H1 (cell line): ENCODE data around the gene NUP210. TPM values are rescaled to one million over a fixed set of nuclear protein-coding genes. Genes with fewer than 3 reads are reported as not detected.

Experiments
- CTCF ChIA-PET: fragments of 300-600 bp; sonication (Branson Sonifier 250); formaldehyde crosslinking; loops from one replicate; lab custom pipeline; 2021; ENCODE audit not compliant: partially characterized antibody; lab: Charles Lee
- POLR2A ChIA-PET: fragments of 300-600 bp; sonication (Branson Sonifier 250); formaldehyde crosslinking; loops from one replicate; lab custom pipeline; 2021; ENCODE audit warnings: inconsistent platforms; ENCODE audit not compliant: partially characterized antibody; lab: Charles Lee
- DNase-seq, 2 experiments: peaks; one replicate each; pipeline versions ENCODE4 v3.0.0 to v3.0.0-alpha.2; 2010 to 2022; ENCODE audit warnings: low spot score in 2 of 2, low read depth in 1 of 2, mixed read lengths in 1 of 2
- FAIRE-seq: peaks from 2 replicates; lab custom pipeline; 2011; peaks lifted over from hg19 to GRCh38; lab: Jason Lieb, UNC
- H2AFZ ChIP-seq: 2 replicates; pipeline ENCODE4 v1.8.1; 2012; ENCODE audit warnings: low read length, inconsistent platforms
- H2AK5ac ChIP-seq: 2 replicates; pipeline ENCODE4 v1.6.1; 2013; ENCODE audit warnings: low read depth, low read length
- H2BK120ac ChIP-seq: replicated peaks from 2 replicates; pipeline ENCODE3; 2013; ENCODE audit warnings: low read depth, low read length, inconsistent platforms
- H2BK12ac ChIP-seq: 2 replicates; pipeline ENCODE4 v1.6.1; 2013; ENCODE audit warnings: low read depth, low read length
- H2BK15ac ChIP-seq: 2 replicates; pipeline ENCODE4 v1.6.1; 2013; ENCODE audit warnings: low read length
- H2BK20ac ChIP-seq: 2 replicates; pipeline ENCODE4 v1.6.1; 2013; ENCODE audit warnings: low read length
- H2BK5ac ChIP-seq: 2 replicates; pipeline ENCODE4 v1.6.1; 2013; ENCODE audit warnings: low read depth, low read length
- H3K14ac ChIP-seq: 2 replicates; pipeline ENCODE4 v1.6.1; 2013; ENCODE audit warnings: inconsistent platforms; ENCODE audit not compliant: insufficient read length
- H3K18ac ChIP-seq: 2 replicates; pipeline ENCODE4 v1.6.1; 2013; ENCODE audit warnings: low read length; ENCODE audit errors: extremely low read depth
- H3K23ac ChIP-seq: 2 replicates; pipeline ENCODE4 v1.6.1; 2013; ENCODE audit warnings: inconsistent platforms; ENCODE audit not compliant: insufficient read length
- H3K23me2 ChIP-seq: 2 replicates; pipeline ENCODE4 v1.6.1; 2013; ENCODE audit warnings: low read depth, low read length
- H3K27ac ChIP-seq: 2 replicates; pipeline ENCODE4 v1.6.1; 2011; ENCODE audit warnings: low read depth, low read length, inconsistent platforms
- H3K27me3 ChIP-seq, 4 experiments: replicated peaks in 1 of 4; 1 replicate in 1 of 4; 2 replicates in 3 of 4; pipeline versions ENCODE4 v1.6.1 to v1.8.1; 2011 to 2013; ENCODE audit warnings: low read length in 3 of 4, mild to moderate bottlenecking in 3 of 4, inconsistent platforms in 2 of 4, mixed read lengths in 2 of 4, moderate library complexity in 1 of 4; ENCODE audit not compliant: control insufficient read depth in 3 of 4, insufficient read depth in 3 of 4; ENCODE audit errors: extremely low read depth in 1 of 4
- H3K36me3 ChIP-seq, 4 experiments: 2 replicates each; pipeline versions ENCODE4 v1.6.1 to v1.8.1; 2011 to 2013; ENCODE audit warnings: mild to moderate bottlenecking in 4 of 4, low read length in 3 of 4, moderate library complexity in 2 of 4, control low read depth in 1 of 4, inconsistent platforms in 1 of 4; ENCODE audit not compliant: insufficient read depth in 4 of 4, control insufficient read depth in 2 of 4
- H3K4ac ChIP-seq: replicated peaks from 2 replicates; pipeline ENCODE3; 2013; ENCODE audit warnings: low read length, low read depth, mixed read lengths, inconsistent platforms; ENCODE audit not compliant: insufficient read length
- H3K4me1 ChIP-seq, 4 experiments: replicated peaks in 1 of 4; 1 replicate in 1 of 4; 2 replicates in 3 of 4; pipeline versions ENCODE4 v1.6.1 to v1.8.1; 2011 to 2013; ENCODE audit warnings: low read length in 3 of 4, inconsistent platforms in 2 of 4, mixed read lengths in 1 of 4; ENCODE audit not compliant: insufficient read depth in 4 of 4, control insufficient read depth in 3 of 4
- H3K4me2 ChIP-seq, 2 experiments: 2 replicates each; pipeline versions ENCODE4 v1.6.1 to v1.8.1; 2011 to 2013; ENCODE audit warnings: low read depth in 2 of 2, low read length in 2 of 2, control low read depth in 1 of 2, inconsistent platforms in 1 of 2, mild to moderate bottlenecking in 1 of 2; ENCODE audit not compliant: insufficient read depth in 1 of 2
- H3K4me3 ChIP-seq, 4 experiments: fragments of 200-600, 300-600 bp in 1 of 4; sonication (generic), shearing (Covaris generic), sonication (Bioruptor Twin) in 1 of 4; 2 replicates each; pipeline versions ENCODE4 v1.5.1 to v1.8.1; 2011 to 2016; ENCODE audit warnings: low read length in 4 of 4, low read depth in 3 of 4, control low read depth in 2 of 4, inconsistent platforms in 2 of 4, mild to moderate bottlenecking in 2 of 4, mixed read lengths in 1 of 4, moderate library complexity in 1 of 4; ENCODE audit not compliant: insufficient read depth in 2 of 4; ENCODE audit errors: extremely low read depth in 1 of 4
- H3K56ac ChIP-seq: replicated peaks from 2 replicates; pipeline ENCODE3; 2013; ENCODE audit warnings: low read depth, mild to moderate bottlenecking, mixed read lengths, low read length, inconsistent platforms; ENCODE audit not compliant: insufficient read length
- H3K79me1 ChIP-seq: 2 replicates; pipeline ENCODE4 v1.6.1; 2013; ENCODE audit warnings: low read depth, low read length, control low read depth
- H3K79me2 ChIP-seq, 2 experiments: 2 replicates each; pipeline versions ENCODE4 v1.6.1 to v1.8.1; 2012 to 2013; ENCODE audit warnings: low read length in 2 of 2, mild to moderate bottlenecking in 2 of 2, inconsistent platforms in 1 of 2; ENCODE audit not compliant: insufficient read depth in 2 of 2, control insufficient read depth in 1 of 2
- H3K9ac ChIP-seq, 4 experiments: replicated peaks in 1 of 4; 1 replicate in 1 of 4; 2 replicates in 3 of 4; pipeline versions ENCODE4 v1.6.1 to v1.8.1; 2011 to 2013; ENCODE audit warnings: low read depth in 3 of 4, low read length in 3 of 4, control low read depth in 2 of 4, mild to moderate bottlenecking in 2 of 4, moderate library complexity in 2 of 4, inconsistent platforms in 1 of 4; ENCODE audit errors: extremely low read depth in 1 of 4
- H3K9me3 ChIP-seq, 2 experiments: 2 replicates each; pipeline versions ENCODE4 v1.6.1 to v1.8.1; 2012 to 2013; ENCODE audit warnings: mild to moderate bottlenecking in 2 of 2, moderate library complexity in 2 of 2, control low read depth in 1 of 2, inconsistent platforms in 1 of 2, low read depth in 1 of 2, low read length in 1 of 2, mixed read lengths in 1 of 2; ENCODE audit not compliant: insufficient read depth in 2 of 2
- H4K20me1 ChIP-seq, 2 experiments: replicated peaks in 1 of 2; 2 replicates each; pipeline versions ENCODE3 to v1.8.1; 2011 to 2013; ENCODE audit warnings: inconsistent platforms in 2 of 2, low read length in 2 of 2, mild to moderate bottlenecking in 1 of 2; ENCODE audit not compliant: insufficient read depth in 2 of 2, control insufficient read depth in 1 of 2
- H4K5ac ChIP-seq: 2 replicates; pipeline ENCODE4 v1.6.1; 2013; ENCODE audit warnings: low read length, low read depth, mixed read lengths, inconsistent platforms; ENCODE audit not compliant: insufficient read length
- H4K8ac ChIP-seq: 2 replicates; pipeline ENCODE4 v1.8.0; 2013; ENCODE audit warnings: mild to moderate bottlenecking, moderate library complexity, low read length, inconsistent platforms; ENCODE audit not compliant: insufficient read depth; ENCODE audit errors: extremely low read depth
- H4K91ac ChIP-seq: replicated peaks from 2 replicates; pipeline ENCODE3; 2013; ENCODE audit warnings: low read length, mixed read lengths, inconsistent platforms; ENCODE audit not compliant: insufficient read length
- ASH2L ChIP-seq: fragments of 200-600, 300-600 bp; sonication (generic); IDR thresholded peaks from one replicate; pipeline ENCODE4 v1.7.1; 2017; ENCODE audit warnings: low read length
- ATF3 ChIP-seq: IDR thresholded peaks from 2 replicates; pipeline ENCODE4 v1.6.1; 2011; ENCODE audit warnings: low read depth, mild to moderate bottlenecking, low read length; ENCODE audit not compliant: insufficient read depth
- BACH1 ChIP-seq: IDR thresholded peaks from 2 replicates; pipeline ENCODE4 v1.6.1; 2012; ENCODE audit warnings: low read length, improper control_type of control experiment
- CBX8 ChIP-seq: fragments of 300-800, 300-1000 bp; sonication (generic); IDR thresholded peaks from 2 replicates; pipeline ENCODE4 v1.7.1; 2016; ENCODE audit warnings: low read depth, low read length, borderline replicate concordance
- CHD1 ChIP-seq: IDR thresholded peaks from 2 replicates; pipeline ENCODE4 v1.6.1; 2012; ENCODE audit warnings: low read depth, low read length, improper control_type of control experiment
- HDAC6 ChIP-seq: IDR thresholded peaks from one replicate; pipeline ENCODE4 v1.7.1; 2012; ENCODE audit warnings: low read depth, mild to moderate bottlenecking, inconsistent platforms, low read length, moderate library complexity
- MAFK ChIP-seq: IDR thresholded peaks from 2 replicates; pipeline ENCODE4 v1.6.1; 2012; ENCODE audit warnings: low read depth, mild to moderate bottlenecking, improper control_type of control experiment, low read length
- MAX ChIP-seq: IDR thresholded peaks from 2 replicates; pipeline ENCODE4 v1.6.1; 2012; ENCODE audit warnings: inconsistent platforms
- SAP30 ChIP-seq: fragments of 300-600 bp; sonication (generic); IDR thresholded peaks from 2 replicates; pipeline ENCODE4 v1.7.1; 2012; ENCODE audit warnings: low read length, moderate library complexity, mild to moderate bottlenecking, inconsistent platforms; ENCODE audit not compliant: insufficient read depth, insufficient replicate concordance
- SP2 ChIP-seq: IDR thresholded peaks from 2 replicates; pipeline ENCODE4 v1.6.1; 2012; ENCODE audit warnings: mild to moderate bottlenecking, low read length, inconsistent platforms
- SP4 ChIP-seq: IDR thresholded peaks from 2 replicates; pipeline ENCODE4 v1.6.1; 2012; ENCODE audit warnings: low read length, inconsistent platforms
- SRF ChIP-seq: IDR thresholded peaks from 2 replicates; pipeline ENCODE4 v1.6.1; 2011; ENCODE audit warnings: mild to moderate bottlenecking, low read depth, low read length, moderate library complexity
- TAF1 ChIP-seq: IDR thresholded peaks from 2 replicates; pipeline ENCODE4 v1.6.1; 2011; ENCODE audit warnings: mild to moderate bottlenecking, low read depth, low read length
- TEAD4 ChIP-seq: IDR thresholded peaks from 2 replicates; pipeline ENCODE4 v1.6.1; 2012; ENCODE audit warnings: low read depth, low read length, inconsistent platforms, mixed read lengths
- WGBS, 2 experiments: shearing (Covaris generic) in 1 of 2; methylation state at CpG; one replicate each; pipeline versions ENCODE4 v1.1.6 to v1.1.7; 2013 to 2015; ENCODE audit warnings: low lambda C conversion rate in 2 of 2, mixed read lengths in 2 of 2, inconsistent platforms in 1 of 2, low coverage in 1 of 2, missing lambda C conversion rate in 1 of 2; ENCODE audit not compliant: insufficient replicate concordance in 2 of 2, insufficient coverage in 1 of 2, insufficient read length in 1 of 2; ENCODE audit errors: extremely low coverage in 1 of 2, missing lambda C conversion rate in 1 of 2; 5-methylcytosine and 5-hydroxymethylcytosine counted together
- polyA plus RNA-seq, 7 experiments: library from polyadenylated mRNA; depleted of rRNA in 3 of 7; stranded (reverse) in 5 of 7; unstranded in 2 of 7; fragments of >200 nt in 5 of 7; fragments of 200-250 nt in 2 of 7; gene quantifications; 1 replicate in 5 of 7; 2 replicates in 1 of 7; 4 replicates in 1 of 7; pipeline versions ENCODE4 v1.2.1 to v1.2.3, GENCODE V29; 2011 to 2013; ENCODE audit warnings: missing spikeins in 2 of 7, mixed read lengths in 2 of 7
- total RNA-seq: library from RNA; stranded (reverse); fragmentation: NEBNext Ultra II Directional; extraction: Animal tissue kit (Norgen Biotek cat#: 25700); gene quantifications from 2 replicates; pipeline ENCODE4 v1.2.1, GENCODE V29; 2021

NUP210 gene
- total and polyA plus RNA-seq, 2 of the 8 experiments (the other 6 are each of a cell fraction or from before 2014, with no cell fraction given), result 51.0 to 53.7 TPM

- Histone ChIP-seq H3K27me3 (no peaks in the 10 kb centered on the region), H4K5ac (no peak overlapping the region), H3K23me2 (peaks cover 5% of the 10 kb centered on the region), H3K56ac (no peak overlapping the region), H3K4me1 (peaks cover 6 to 12% (median 9%) of the 10 kb centered on the region in 4 experiments), H3K79me1 (no peaks in the 10 kb centered on the region; the same call in 1 of the 2 replicates), H3K18ac (no peak overlapping the region), H2AK5ac (no peak overlapping the region), H3K9me3 (no peaks in the 10 kb centered on the region), H3K27ac (no peak overlapping the region), H2BK120ac (no peak overlapping the region), H4K91ac (no peak overlapping the region), H3K4ac (no peak overlapping the region), H2BK15ac (no peak overlapping the region), H3K4me2 (no peak overlapping the region), H2BK12ac (no peak overlapping the region), H3K14ac (no peak overlapping the region), H3K36me3 (peaks cover 3 to 42% (median 6%) of the 10 kb centered on the region in 4 experiments; a peak in 7 of 8 replicates), H3K9ac (no peak overlapping the region; a peak in 1 of 7 replicates), H3K79me2 (no peaks in the 10 kb centered on the region), H3K23ac (no peak overlapping the region), H4K8ac (no peak overlapping the region), H2AFZ (no peak overlapping the region), H2BK20ac (no peak overlapping the region), H2BK5ac (no peak overlapping the region; the same call in 1 of the 2 replicates), H4K20me1 (peaks cover 2 to 7% of the 10 kb centered on the region in 2 experiments), H3K4me3 (no peak overlapping the region)
- WGBS, 2 experiments, result 80% methylated on average over 3 of the region's 3 CpGs; no CpG with 5 or more reads in 1 of the 2 experiments
- ChIA-PET POLR2A (interaction anchor here (1.2 to 1.3 kb wide), 2 partner anchors 9 to 12 kb away, joined by 3 read pairs; no protein-coding TSS in a partner anchor), CTCF (interaction anchor here (0.6 to 1.3 kb wide), 7 partner anchors 13 to 83 kb away, joined by 3 to 5 read pairs (median 3); no protein-coding TSS in a partner anchor)
- no peak for FAIRE-seq
- no peak for DNase-seq
- no peak for TF ChIP-seq HDAC6
- no peak for TF ChIP-seq CBX8
- TF ChIP-seq BACH1, result no peak
- TF ChIP-seq SAP30, result no peak
- no peak for TF ChIP-seq MAFK
- no peak for TF ChIP-seq SP2
- no peak for TF ChIP-seq MAX
- TF ChIP-seq SRF, result no peak
- TF ChIP-seq TAF1, result no peak
- TF ChIP-seq SP4, result no peak
- no peak for TF ChIP-seq TEAD4
- no peak for TF ChIP-seq ASH2L
- TF ChIP-seq ATF3, result no peak
- no peak for TF ChIP-seq CHD1
Measured at GRCh38 chr3:13370055-13370454, 50.1 kb downstream of the NUP210 start.
